ENCODE data around the gene LHX6. TPM values are rescaled to one million over a fixed set of nuclear protein-coding genes. Genes with fewer than 3 reads are reported as not detected.
A peak's percentile ranks its signal among the peaks of the same experiment; 100 is the strongest.

LHX6 gene
- total and polyA plus RNA-seq, 7 experiments from 2014 or later, result not detected

GRCh38 chr9:122227575-122227900 is 1.2 kb downstream of the LHX6 start:
- H3K27me3 Mint-ChIP-seq, result peaks cover 38 to 51% (median 41%) of the 10 kb centered on the region in 5 donors
- POLR2A ChIA-PET, result no interaction called here
- intact Hi-C loops (cut with micrococcal nuclease), result no loop called here
- no peaks in the 10 kb centered on the region for H3K27me3 ChIP-seq (ENCODE audit: control insufficient read depth in 2 of 2, insufficient read depth in 2 of 2, low read length in 2 of 2)
- H3K9me3 ChIP-seq (ENCODE audit: control insufficient read depth in 2 of 3, low read length in 3 of 3), result no peaks in the 10 kb centered on the region
- H3K36me3 ChIP-seq (ENCODE audit: control insufficient read depth in 2 of 3, insufficient read depth in 3 of 3, low read length in 3 of 3), result no peaks in the 10 kb centered on the region
- peaks cover 0 to 15% (median 5%) of the 10 kb centered on the region in 7 donors for H3K4me1 Mint-ChIP-seq
- peaks cover 0 to 3% (median 0%) of the 10 kb centered on the region in 11 donors for H3K9me3 Mint-ChIP-seq
- peaks cover 0 to 5% (median 0%) of the 10 kb centered on the region in 5 donors for H3K36me3 Mint-ChIP-seq
- peak overlapping the region in 9 of 10 donors; percentile 8 to 71 (median 52) for H3K4me3 Mint-ChIP-seq
- H3K4me3 ChIP-seq (ENCODE audit: low read length), result no peak overlapping the region
- H3K4me1 ChIP-seq (ENCODE audit: control insufficient read depth in 2 of 2, insufficient read depth in 2 of 2, low read length in 2 of 2), result no peaks in the 10 kb centered on the region
- CTCF ChIA-PET, result no interaction called here
- no peak overlapping the region for H3K27ac Mint-ChIP-seq
- peak in 1 of 9 donors; percentile 4 for DNase-seq
- H3K27ac ChIP-seq (ENCODE audit: low read depth, low read length), result no peak overlapping the region
- ATAC-seq, result no peak

GRCh38 chr9:122226758-122227574 is 1.8 kb downstream of the LHX6 start:
- no peaks in the 10 kb centered on the region for H3K27me3 ChIP-seq (ENCODE audit: control insufficient read depth in 2 of 2, insufficient read depth in 2 of 2, low read length in 2 of 2)
- CTCF ChIA-PET, result no interaction called here
- POLR2A ChIA-PET, result no interaction called here
- peaks cover 0 to 15% (median 5%) of the 10 kb centered on the region in 7 donors for H3K4me1 Mint-ChIP-seq
- H3K27ac ChIP-seq (ENCODE audit: low read depth, low read length), result no peak overlapping the region
- H3K36me3 Mint-ChIP-seq, result peaks cover 0 to 5% (median 0%) of the 10 kb centered on the region in 5 donors
- peak overlapping the region in 6 of 10 donors; percentile 11 to 71 (median 52) for H3K4me3 Mint-ChIP-seq
- H3K36me3 ChIP-seq (ENCODE audit: control insufficient read depth in 2 of 3, insufficient read depth in 3 of 3, low read length in 3 of 3), result no peaks in the 10 kb centered on the region
- no peaks in the 10 kb centered on the region for H3K4me1 ChIP-seq (ENCODE audit: control insufficient read depth in 2 of 2, insufficient read depth in 2 of 2, low read length in 2 of 2)
- intact Hi-C loops (cut with micrococcal nuclease), result no loop called here
- H3K27ac Mint-ChIP-seq, result no peak overlapping the region
- H3K9me3 Mint-ChIP-seq, result peaks cover 0 to 4% (median 0%) of the 10 kb centered on the region in 11 donors
- DNase-seq (peak in 1 of 9 donors; percentile 19), ATAC-seq (no peak)
- H3K27me3 Mint-ChIP-seq, result peaks cover 44 to 56% (median 46%) of the 10 kb centered on the region in 5 donors
- no peaks in the 10 kb centered on the region for H3K9me3 ChIP-seq (ENCODE audit: control insufficient read depth in 2 of 3, low read length in 3 of 3)
- H3K4me3 ChIP-seq (ENCODE audit: low read length), result no peak overlapping the region

GRCh38 chr9:122226142-122226757 is 2.5 kb downstream of the LHX6 start:
- Histone ChIP-seq H3K27me3 (ENCODE audit: control insufficient read depth in 2 of 2, insufficient read depth in 2 of 2, low read length in 2 of 2) (no peaks in the 10 kb centered on the region), H3K27ac (ENCODE audit: low read depth, low read length) (no peak overlapping the region), H3K4me1 (ENCODE audit: control insufficient read depth in 2 of 2, insufficient read depth in 2 of 2, low read length in 2 of 2) (no peaks in the 10 kb centered on the region), H3K36me3 (ENCODE audit: control insufficient read depth in 2 of 3, insufficient read depth in 3 of 3, low read length in 3 of 3) (no peaks in the 10 kb centered on the region), H3K9me3 (ENCODE audit: control insufficient read depth in 2 of 3, low read length in 3 of 3) (no peaks in the 10 kb centered on the region), H3K4me3 (ENCODE audit: low read length) (no peak overlapping the region)
- intact Hi-C loops (cut with micrococcal nuclease), result no loop called here
- peaks cover 0 to 4% (median 0%) of the 10 kb centered on the region in 11 donors for H3K9me3 Mint-ChIP-seq
- H3K27me3 Mint-ChIP-seq, result peaks cover 47 to 63% (median 52%) of the 10 kb centered on the region in 5 donors
- peaks cover 0 to 5% (median 0%) of the 10 kb centered on the region in 5 donors for H3K36me3 Mint-ChIP-seq
- ChIA-PET CTCF (no interaction called here), POLR2A (no interaction called here)
- DNase-seq (peak in 1 of 9 donors; percentile 16), ATAC-seq (no peak)
- peaks cover 0 to 15% (median 5%) of the 10 kb centered on the region in 7 donors for H3K4me1 Mint-ChIP-seq
- H3K27ac Mint-ChIP-seq, result no peak overlapping the region
- H3K4me3 Mint-ChIP-seq, result peak overlapping the region in 5 of 10 donors; percentile 7 to 71 (median 40)

- ATAC-seq (no peak), DNase-seq (peak in 1 of 9 donors; percentile 4)
- Mint-ChIP-seq H3K9me3 (peaks cover 0 to 4% (median 0%) of the 10 kb centered on the region in 11 donors), H3K4me3 (peak overlapping the region in 2 of 10 donors; percentile 2 to 33), H3K4me1 (peaks cover 0 to 16% (median 7%) of the 10 kb centered on the region in 7 donors), H3K36me3 (peaks cover 0 to 5% (median 0%) of the 10 kb centered on the region in 5 donors), H3K27me3 (peaks cover 52 to 65% (median 54%) of the 10 kb centered on the region in 5 donors), H3K27ac (no peak overlapping the region)
- intact Hi-C loops (cut with micrococcal nuclease), result no loop called here
- Histone ChIP-seq H3K9me3 (ENCODE audit: control insufficient read depth in 2 of 3, low read length in 3 of 3) (no peaks in the 10 kb centered on the region), H3K36me3 (ENCODE audit: control insufficient read depth in 2 of 3, insufficient read depth in 3 of 3, low read length in 3 of 3) (no peaks in the 10 kb centered on the region), H3K4me1 (ENCODE audit: control insufficient read depth in 2 of 2, insufficient read depth in 2 of 2, low read length in 2 of 2) (no peaks in the 10 kb centered on the region), H3K27ac (ENCODE audit: low read depth, low read length) (no peak overlapping the region), H3K4me3 (ENCODE audit: low read length) (no peak overlapping the region), H3K27me3 (ENCODE audit: control insufficient read depth in 2 of 2, insufficient read depth in 2 of 2, low read length in 2 of 2) (no peaks in the 10 kb centered on the region)
- ChIA-PET POLR2A (no interaction called here), CTCF (no interaction called here)
Observed at GRCh38 chr9:122225312-122226141, 3.2 kb downstream of the LHX6 start.

- no peak for DNase-seq
- no peak overlapping the region for H3K27ac Mint-ChIP-seq
- Histone ChIP-seq H3K36me3 (ENCODE audit: control insufficient read depth in 2 of 3, insufficient read depth in 3 of 3, low read length in 3 of 3) (no peaks in the 10 kb centered on the region), H3K27ac (ENCODE audit: low read depth, low read length) (no peak overlapping the region), H3K4me3 (ENCODE audit: low read length) (no peak overlapping the region), H3K9me3 (ENCODE audit: control insufficient read depth in 2 of 3, low read length in 3 of 3) (no peaks in the 10 kb centered on the region), H3K4me1 (ENCODE audit: control insufficient read depth in 2 of 2, insufficient read depth in 2 of 2, low read length in 2 of 2) (peaks cover 0 to 10% of the 10 kb centered on the region in 2 donors), H3K27me3 (ENCODE audit: control insufficient read depth in 2 of 2, insufficient read depth in 2 of 2, low read length in 2 of 2) (peaks cover 0 to 16% of the 10 kb centered on the region in 2 donors)
- intact Hi-C loops (cut with micrococcal nuclease), result no loop called here
- CTCF ChIA-PET, result no interaction called here
- H3K9me3 Mint-ChIP-seq, result peaks cover 0 to 5% (median 0%) of the 10 kb centered on the region in 11 donors
- peaks cover 73 to 84% (median 74%) of the 10 kb centered on the region in 5 donors for H3K27me3 Mint-ChIP-seq
- POLR2A ChIA-PET, result no interaction called here
- H3K4me3 Mint-ChIP-seq, result no peak overlapping the region
- ATAC-seq, result no peak
- peaks cover 0 to 5% (median 0%) of the 10 kb centered on the region in 5 donors for H3K36me3 Mint-ChIP-seq
- H3K4me1 Mint-ChIP-seq, result peaks cover 12 to 33% (median 22%) of the 10 kb centered on the region in 7 donors
Observed at GRCh38 chr9:122223435-122223834, 5.3 kb downstream of the LHX6 start.

GRCh38 chr9:122222791-122223190 is 6.0 kb downstream of the LHX6 start:
- H3K4me1 ChIP-seq (ENCODE audit: control insufficient read depth in 2 of 2, insufficient read depth in 2 of 2, low read length in 2 of 2), result peaks cover 0 to 11% of the 10 kb centered on the region in 2 donors
- DNase-seq (no peak), ATAC-seq (no peak)
- H3K9me3 Mint-ChIP-seq, result peaks cover 0 to 6% (median 0%) of the 10 kb centered on the region in 11 donors
- H3K27me3 Mint-ChIP-seq, result peaks cover 78 to 88% (median 80%) of the 10 kb centered on the region in 5 donors
- ChIA-PET CTCF (no interaction called here), POLR2A (no interaction called here)
- no peak overlapping the region for H3K27ac Mint-ChIP-seq
- no peak overlapping the region for H3K27ac ChIP-seq (ENCODE audit: low read depth, low read length)
- H3K36me3 Mint-ChIP-seq, result peaks cover 0 to 5% (median 0%) of the 10 kb centered on the region in 5 donors
- no peaks in the 10 kb centered on the region for H3K9me3 ChIP-seq (ENCODE audit: control insufficient read depth in 2 of 3, low read length in 3 of 3)
- H3K4me3 ChIP-seq (ENCODE audit: low read length), result no peak overlapping the region
- intact Hi-C loops (cut with micrococcal nuclease), result no loop called here
- H3K27me3 ChIP-seq (ENCODE audit: control insufficient read depth in 2 of 2, insufficient read depth in 2 of 2, low read length in 2 of 2), result peaks cover 0 to 18% of the 10 kb centered on the region in 2 donors
- H3K4me3 Mint-ChIP-seq, result no peak overlapping the region
- H3K36me3 ChIP-seq (ENCODE audit: control insufficient read depth in 2 of 3, insufficient read depth in 3 of 3, low read length in 3 of 3), result no peaks in the 10 kb centered on the region
- peaks cover 14 to 39% (median 26%) of the 10 kb centered on the region in 7 donors for H3K4me1 Mint-ChIP-seq

All from naive thymus-derived CD4-positive, alpha-beta T cell (primary cell).